Astrocyte (in vitro differentiated cells and primary cell): Measurements from ENCODE around the gene GIGYF2.

Source experiments
- EZH2 ChIP-seq: IDR thresholded peaks from 2 replicates; pipeline ENCODE4 v1.6.1; 2012; ENCODE audit warnings: mild to moderate bottlenecking, low read length, inconsistent platforms; ENCODE audit not compliant: insufficient read depth
- TF ChIP-seq, protein P1 (sequence below): IDR thresholded peaks from 2 replicates; pipeline ENCODE4 v1.5.1; 2011; ENCODE audit warnings: low read depth, mild to moderate bottlenecking, inconsistent platforms, low read length, moderate library complexity; ENCODE audit not compliant: insufficient read depth

DNA sequence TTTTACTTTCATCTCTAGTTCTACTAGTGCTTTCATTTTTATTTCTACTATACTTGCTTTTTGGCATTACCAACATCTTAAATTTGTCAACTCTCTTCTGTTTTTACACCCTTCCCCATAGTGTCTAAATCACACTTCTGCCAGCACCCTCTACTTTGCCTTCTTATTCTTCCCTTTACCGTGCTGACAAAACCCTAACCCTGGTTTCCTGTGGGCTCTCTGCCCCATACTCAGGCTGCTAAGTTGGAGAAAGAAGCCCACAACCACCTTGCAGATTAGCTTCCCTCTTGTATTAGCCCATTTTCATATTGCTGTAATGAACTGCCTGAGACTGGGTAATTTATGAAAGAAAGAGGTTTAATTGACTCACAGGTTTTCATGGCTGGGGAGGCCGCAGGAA, 24.8 kb downstream of the GIGYF2 start:
- TF ChIP-seq, protein P1, sequence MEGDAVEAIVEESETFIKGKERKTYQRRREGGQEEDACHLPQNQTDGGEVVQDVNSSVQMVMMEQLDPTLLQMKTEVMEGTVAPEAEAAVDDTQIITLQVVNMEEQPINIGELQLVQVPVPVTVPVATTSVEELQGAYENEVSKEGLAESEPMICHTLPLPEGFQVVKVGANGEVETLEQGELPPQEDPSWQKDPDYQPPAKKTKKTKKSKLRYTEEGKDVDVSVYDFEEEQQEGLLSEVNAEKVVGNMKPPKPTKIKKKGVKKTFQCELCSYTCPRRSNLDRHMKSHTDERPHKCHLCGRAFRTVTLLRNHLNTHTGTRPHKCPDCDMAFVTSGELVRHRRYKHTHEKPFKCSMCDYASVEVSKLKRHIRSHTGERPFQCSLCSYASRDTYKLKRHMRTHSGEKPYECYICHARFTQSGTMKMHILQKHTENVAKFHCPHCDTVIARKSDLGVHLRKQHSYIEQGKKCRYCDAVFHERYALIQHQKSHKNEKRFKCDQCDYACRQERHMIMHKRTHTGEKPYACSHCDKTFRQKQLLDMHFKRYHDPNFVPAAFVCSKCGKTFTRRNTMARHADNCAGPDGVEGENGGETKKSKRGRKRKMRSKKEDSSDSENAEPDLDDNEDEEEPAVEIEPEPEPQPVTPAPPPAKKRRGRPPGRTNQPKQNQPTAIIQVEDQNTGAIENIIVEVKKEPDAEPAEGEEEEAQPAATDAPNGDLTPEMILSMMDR, result no peak
- TF ChIP-seq EZH2, result no peak
